Stimulated activated CD4-positive, alpha-beta T cell treated with anti-CD3 and anti-CD28 coated beads, TNF-alpha, amount 100 ng/mL, for 24 hours (primary cell): ENCODE data around the gene SPATA45.

Experiments used
- DNase-seq, 3 experiments: peaks; one replicate each; pipeline ENCODE4 v3.0.0-alpha.2; 2020; ENCODE audit warnings: low read depth in 3 of 3

SPATA45 gene

GRCh38 chr1:212780759-212781158 is 66.7 kb downstream of the SPATA45 start:
- no peak for DNase-seq
